Lung (tissue), 12 donors: ENCODE measurements around the gene DTNBP1. TPM values are rescaled to one million over a fixed set of nuclear protein-coding genes. Genes with fewer than 3 reads are reported as not detected.

Experiments
- ATAC-seq: fragments of 200-7000 bp; cut with Tn5 transposase; one replicate; pipeline ENCODE4 v1.9.1; 2020; ENCODE audit warnings: moderate number of reproducible peaks; ENCODE audit not compliant: insufficient read depth, low FRiP score
- DNase-seq, 3 donors: peaks; one replicate each; pipeline ENCODE4 v3.0.0-alpha.2; 2013 to 2017
- H3K27ac ChIP-seq, 2 donors: one replicate each; pipeline ENCODE4 v1.5.1; 2013; ENCODE audit warnings: mild to moderate bottlenecking in 2 of 2, moderate library complexity in 2 of 2, control low read depth in 1 of 2, inconsistent platforms in 1 of 2, low read depth in 1 of 2, low read length in 1 of 2
- H3K27me3 ChIP-seq, 3 donors: one replicate each; pipeline ENCODE4 v1.5.1; 2013; ENCODE audit warnings: low read length in 2 of 3; ENCODE audit not compliant: control insufficient read depth in 3 of 3, insufficient read depth in 3 of 3
- H3K36me3 ChIP-seq, 4 donors: one replicate each; pipeline ENCODE4 v1.5.1; 2013; ENCODE audit warnings: low read length in 4 of 4, mild to moderate bottlenecking in 1 of 4, moderate library complexity in 1 of 4; ENCODE audit not compliant: control insufficient read depth in 4 of 4, insufficient read depth in 4 of 4
- H3K4me1 ChIP-seq, 5 donors: one replicate each; pipeline ENCODE4 v1.5.1; 2013; ENCODE audit warnings: low read length in 5 of 5, mild to moderate bottlenecking in 2 of 5, moderate library complexity in 1 of 5; ENCODE audit not compliant: control insufficient read depth in 5 of 5, insufficient read depth in 5 of 5
- H3K4me3 ChIP-seq: one replicate; pipeline ENCODE4 v1.5.1; 2013; ENCODE audit warnings: mild to moderate bottlenecking, control low read depth, moderate library complexity
- H3K9ac ChIP-seq, 2 donors: one replicate each; pipeline ENCODE4 v1.5.1; 2013; ENCODE audit warnings: low read length in 2 of 2, control low read depth in 1 of 2; ENCODE audit not compliant: insufficient read depth in 1 of 2
- H3K9me3 ChIP-seq, 4 donors: one replicate each; pipeline ENCODE4 v1.5.1; 2013; ENCODE audit warnings: low read length in 3 of 4, mild to moderate bottlenecking in 1 of 4, moderate library complexity in 1 of 4; ENCODE audit not compliant: control insufficient read depth in 4 of 4, insufficient read depth in 3 of 4
- WGBS, 2 donors: extraction: QIAGEN DNeasy Blood & Tissue Kit; methylation state at CpG; one replicate each; pipeline ENCODE4 v1.1.7; 2013; 5-methylcytosine and 5-hydroxymethylcytosine counted together
- polyA plus RNA-seq, 2 donors: library from polyadenylated mRNA; stranded (reverse); fragments of 200-250 nt; gene quantifications; one replicate each; pipeline ENCODE4 v1.2.1, GENCODE V29; 2013
- total RNA-seq, 2 donors: library from RNA; depleted of rRNA in 1 of 2; stranded (reverse); fragments of >200 nt in 1 of 2; gene quantifications; one replicate each; pipeline ENCODE4 v1.2.1, GENCODE V29; 2014 to 2021
- TF ChIP-seq, protein P1 (sequence below): IDR thresholded peaks from 2 replicates; pipeline ENCODE4 v1.5.1; 2012; ENCODE audit warnings: mild to moderate bottlenecking; ENCODE audit errors: control extremely low read depth, extremely low read depth
- donor health status: control.
- donor health status: control.
- donor health status: Bipolar disorder and iron deficiency.
- donor health status: healthy.
- donor health status: DM: yes; HTN: yes; CAD: no.

DTNBP1 gene
- total and polyA plus RNA-seq, 4 donors, result 9.9 to 23.9 (median 20.5) TPM

DNA sequence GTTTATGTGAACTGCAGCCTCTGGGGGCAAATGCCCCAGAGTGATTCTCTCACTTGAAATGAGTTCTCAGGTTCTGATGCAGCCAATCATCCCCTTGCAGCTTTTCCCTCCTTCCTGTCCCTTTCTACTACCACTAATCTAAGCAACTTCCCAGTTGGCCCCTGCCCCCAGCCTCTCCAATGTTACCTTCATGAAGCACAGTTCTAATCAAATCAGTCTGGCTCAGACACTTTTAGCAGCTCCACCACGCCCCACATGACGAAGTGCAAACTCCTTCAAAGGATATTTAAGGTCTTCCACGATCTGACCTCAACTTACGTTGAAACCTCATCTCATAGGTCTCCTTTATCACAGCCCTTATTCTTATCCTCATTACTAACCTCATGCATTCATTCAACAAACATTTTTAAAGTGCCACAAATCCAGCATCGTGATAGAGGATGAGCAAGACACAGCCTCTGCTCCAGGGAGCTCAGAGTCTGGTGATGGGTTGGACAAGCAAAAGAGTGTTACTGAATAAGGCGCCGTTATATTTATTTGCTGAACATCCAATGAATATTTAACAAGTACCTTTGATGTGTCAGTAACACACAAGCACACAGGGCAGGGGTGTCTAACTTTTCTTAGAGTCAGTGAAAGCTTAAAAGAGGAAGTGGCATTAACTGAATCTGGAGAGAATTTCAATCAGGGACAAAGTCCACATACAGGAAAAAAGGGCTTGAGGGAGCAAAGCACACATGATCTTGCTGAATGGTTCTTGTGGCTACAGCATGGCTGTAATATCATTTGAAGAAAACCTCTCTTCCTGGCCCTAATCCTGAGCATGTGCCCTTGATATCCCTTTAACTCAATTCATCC, 20.4 kb upstream of the DTNBP1 start:
- H3K9ac ChIP-seq, result no peak overlapping the region
- 82 to 86% methylated on average over 7 of the region's 7 CpGs for WGBS, 2 donors
- H3K27me3 ChIP-seq, result no peaks in the 10 kb centered on the region
- ATAC-seq, result no peak
- no peak for DNase-seq
- TF ChIP-seq, protein P1, sequence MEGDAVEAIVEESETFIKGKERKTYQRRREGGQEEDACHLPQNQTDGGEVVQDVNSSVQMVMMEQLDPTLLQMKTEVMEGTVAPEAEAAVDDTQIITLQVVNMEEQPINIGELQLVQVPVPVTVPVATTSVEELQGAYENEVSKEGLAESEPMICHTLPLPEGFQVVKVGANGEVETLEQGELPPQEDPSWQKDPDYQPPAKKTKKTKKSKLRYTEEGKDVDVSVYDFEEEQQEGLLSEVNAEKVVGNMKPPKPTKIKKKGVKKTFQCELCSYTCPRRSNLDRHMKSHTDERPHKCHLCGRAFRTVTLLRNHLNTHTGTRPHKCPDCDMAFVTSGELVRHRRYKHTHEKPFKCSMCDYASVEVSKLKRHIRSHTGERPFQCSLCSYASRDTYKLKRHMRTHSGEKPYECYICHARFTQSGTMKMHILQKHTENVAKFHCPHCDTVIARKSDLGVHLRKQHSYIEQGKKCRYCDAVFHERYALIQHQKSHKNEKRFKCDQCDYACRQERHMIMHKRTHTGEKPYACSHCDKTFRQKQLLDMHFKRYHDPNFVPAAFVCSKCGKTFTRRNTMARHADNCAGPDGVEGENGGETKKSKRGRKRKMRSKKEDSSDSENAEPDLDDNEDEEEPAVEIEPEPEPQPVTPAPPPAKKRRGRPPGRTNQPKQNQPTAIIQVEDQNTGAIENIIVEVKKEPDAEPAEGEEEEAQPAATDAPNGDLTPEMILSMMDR, result no peak
- no peak overlapping the region for H3K27ac ChIP-seq
- no peak overlapping the region for H3K4me3 ChIP-seq
- H3K36me3 ChIP-seq, result no peaks in the 10 kb centered on the region
- H3K4me1 ChIP-seq, result no peaks in the 10 kb centered on the region
- H3K9me3 ChIP-seq, result no peaks in the 10 kb centered on the region

- TF ChIP-seq, protein P1, result no peak
- ATAC-seq (no peak), DNase-seq (no peak)
- Histone ChIP-seq H3K4me1 (no peaks in the 10 kb centered on the region), H3K36me3 (no peaks in the 10 kb centered on the region), H3K9ac (no peak overlapping the region), H3K27ac (no peak overlapping the region), H3K9me3 (no peaks in the 10 kb centered on the region), H3K27me3 (no peaks in the 10 kb centered on the region), H3K4me3 (no peak overlapping the region)
- WGBS, 2 donors, result 97 to 100% methylated on average over 1 of the region's 1 CpG
Measured at GRCh38 chr6:15681946-15682345, 19.1 kb upstream of the DTNBP1 start.

GRCh38 chr6:15678514-15678913, 15.7 kb upstream of the DTNBP1 start:
- no peak for DNase-seq
- Histone ChIP-seq H3K36me3 (no peaks in the 10 kb centered on the region), H3K27me3 (no peaks in the 10 kb centered on the region), H3K4me1 (peaks cover 0 to 5% (median 0%) of the 10 kb centered on the region in 5 donors), H3K9ac (no peak overlapping the region), H3K4me3 (no peak overlapping the region), H3K27ac (no peak overlapping the region), H3K9me3 (no peaks in the 10 kb centered on the region)
- TF ChIP-seq, protein P1, result no peak
- ATAC-seq, result no peak
